PC-3 (cell line): ENCODE data around the gene DPP7.

Experiments
- CTCF ChIP-seq: fragments of 300-600 bp; sonication (generic); conservative IDR thresholded peaks from 2 replicates; pipeline ENCODE4 v1.5.1; 2017; ENCODE audit warnings: antibody characterized with exemption, low read depth, mild to moderate bottlenecking, low read length
- EZH2 ChIP-seq: fragments of 300-600 bp; sonication (generic); IDR thresholded peaks from one replicate; pipeline ENCODE4 v1.6.1; 2017; ENCODE audit warnings: antibody characterized with exemption, mild to moderate bottlenecking, low read length; ENCODE audit not compliant: unreplicated experiment
- EZH2phosphoT487 ChIP-seq: fragments of 300-600 bp; sonication (generic); IDR thresholded peaks from 2 replicates; pipeline ENCODE4 v1.6.1; 2018; ENCODE audit warnings: mild to moderate bottlenecking, antibody characterized with exemption, low read length, borderline replicate concordance

DNA sequence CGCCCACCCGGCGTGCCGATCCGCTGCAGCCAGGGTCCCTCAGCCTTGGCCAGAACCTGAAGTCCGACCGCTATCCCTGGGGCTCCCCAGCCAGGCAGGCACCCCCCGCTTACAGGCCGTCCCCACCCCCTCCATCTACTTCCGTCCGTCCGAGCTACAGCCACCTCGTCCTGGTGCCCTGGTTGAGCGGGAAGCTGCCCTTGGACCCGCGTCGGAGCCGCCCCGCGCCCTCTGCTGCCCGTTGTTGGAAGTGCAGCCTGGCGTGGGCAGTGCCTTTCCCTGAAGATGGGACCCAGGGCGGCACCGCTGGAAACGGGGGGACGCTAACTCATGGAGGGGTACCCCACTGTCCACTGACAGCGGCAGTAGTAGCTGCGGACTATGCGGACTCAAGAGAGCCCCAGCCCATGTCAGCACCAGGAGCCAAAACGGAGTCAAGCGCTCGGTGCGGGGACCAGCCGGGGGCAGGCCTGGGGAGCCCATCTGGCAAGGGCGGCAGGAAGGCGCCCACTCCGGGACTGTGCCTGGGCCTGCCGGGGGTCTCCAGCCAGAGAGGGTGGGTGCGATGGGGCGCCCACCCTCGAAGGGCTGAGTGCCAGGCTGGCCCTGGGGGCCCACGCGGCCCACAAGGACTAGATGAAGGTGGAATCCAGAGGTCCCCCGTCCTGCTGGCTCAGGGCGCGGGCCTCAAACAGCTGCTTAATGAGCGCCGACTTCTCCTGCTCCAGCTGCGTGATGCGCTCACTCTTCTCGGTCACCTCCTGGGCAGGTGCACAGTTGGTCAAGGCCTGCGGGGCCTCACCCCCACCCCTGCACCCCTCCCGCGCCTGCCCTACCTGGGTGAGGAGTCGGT lies 50.3 kb downstream of the DPP7 start:
- TF ChIP-seq CTCF (peak; percentile 70), EZH2 (no peak), EZH2phosphoT487 (no peak)
